GM19023 (cell line): ENCODE results near the gene ANKRD44.

Experiments used
- ATAC-seq: cut with Tn5 transposase; IDR thresholded peaks from one replicate; pipeline ENCODE4 v1.9.1; 2021; ENCODE audit warnings: mild to moderate bottlenecking, moderate library complexity; ENCODE audit not compliant: unreplicated experiment

ANKRD44 gene

DNA sequence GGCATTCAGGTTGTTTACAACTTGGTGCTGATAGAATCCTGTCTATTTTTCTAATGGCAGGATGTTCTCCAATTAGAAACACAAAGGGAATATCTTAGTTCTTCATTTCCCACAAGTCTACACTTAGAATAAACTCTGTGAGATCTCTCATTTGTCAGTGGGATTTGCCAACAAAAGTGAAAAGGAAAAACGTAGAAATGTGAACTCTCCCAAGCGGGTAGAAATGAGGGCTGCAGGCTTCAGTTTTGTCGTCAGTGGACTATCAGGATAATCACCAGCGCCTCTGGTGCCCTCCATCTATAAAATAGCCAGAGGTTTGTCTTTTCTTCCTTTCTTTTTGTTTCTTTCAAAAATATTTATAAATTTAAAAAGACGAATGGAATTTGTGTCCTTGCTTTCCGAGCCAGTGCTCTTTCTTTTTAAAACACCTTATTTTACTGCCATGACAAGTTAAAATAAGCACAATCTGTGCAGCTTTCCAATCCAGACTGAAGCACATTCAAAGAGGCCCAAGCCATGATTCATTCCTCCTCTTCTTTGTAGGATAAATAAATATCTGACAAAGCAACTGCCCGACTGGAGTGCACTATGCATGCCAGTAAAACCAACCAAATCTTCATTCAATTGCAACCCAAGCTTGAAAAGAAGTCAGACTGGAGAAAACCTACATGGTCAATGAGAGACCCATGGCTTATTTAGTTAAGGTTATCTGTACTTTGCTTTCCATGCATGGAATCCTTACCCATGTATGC is 185.8 kb downstream of the ANKRD44 start:
- no peak for ATAC-seq

DNA sequence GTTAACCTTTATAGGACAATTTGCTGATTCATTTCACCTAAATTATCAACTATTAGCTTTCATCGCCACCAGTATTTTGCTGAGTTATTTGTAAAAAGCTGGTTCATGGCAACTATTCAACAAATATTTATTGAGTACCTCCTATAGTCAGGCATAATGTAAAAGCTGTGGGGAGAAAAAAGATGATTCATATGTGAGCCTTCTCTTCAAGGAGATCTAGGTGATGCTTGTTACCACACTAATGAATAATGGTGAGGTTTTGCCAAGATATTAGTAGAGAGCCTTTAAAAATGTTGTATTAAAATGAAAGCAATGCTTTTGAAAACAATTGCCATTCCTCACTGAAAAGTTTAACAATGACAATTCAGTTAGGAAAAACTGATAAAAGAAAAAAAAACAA is 187.8 kb downstream of the ANKRD44 start:
- ATAC-seq, result no peak

DNA sequence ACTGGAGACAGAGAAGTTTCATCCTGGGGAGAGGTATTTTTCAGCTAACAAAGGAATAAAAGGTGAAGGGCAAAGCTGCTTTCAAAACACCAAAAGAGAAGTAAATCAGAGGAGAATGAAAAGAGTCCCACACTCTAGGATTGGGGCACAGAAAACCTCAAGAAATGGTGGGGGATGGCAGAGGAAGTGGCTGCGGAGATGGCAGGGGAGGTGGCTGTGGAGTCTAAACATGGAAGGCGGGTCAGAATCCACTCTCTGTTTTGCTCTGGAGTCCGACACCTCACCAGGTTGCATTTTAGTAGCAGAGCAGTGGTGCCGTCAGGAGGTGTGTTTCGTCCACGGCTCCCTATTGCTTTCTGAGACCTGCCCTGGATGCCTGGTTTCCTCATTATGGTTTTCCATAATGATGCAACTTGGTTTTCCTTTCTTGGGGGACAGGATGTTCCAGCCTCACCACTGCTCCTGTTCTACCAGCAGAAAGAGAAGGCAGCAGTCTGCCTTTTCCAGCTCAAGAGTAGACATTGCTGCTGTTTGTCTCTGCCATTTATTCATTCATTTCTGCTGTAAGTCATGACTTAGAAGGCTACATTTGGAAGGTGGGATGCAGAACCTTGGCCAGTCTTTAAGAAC is 188.7 kb downstream of the ANKRD44 start:
- no peak for ATAC-seq

DNA sequence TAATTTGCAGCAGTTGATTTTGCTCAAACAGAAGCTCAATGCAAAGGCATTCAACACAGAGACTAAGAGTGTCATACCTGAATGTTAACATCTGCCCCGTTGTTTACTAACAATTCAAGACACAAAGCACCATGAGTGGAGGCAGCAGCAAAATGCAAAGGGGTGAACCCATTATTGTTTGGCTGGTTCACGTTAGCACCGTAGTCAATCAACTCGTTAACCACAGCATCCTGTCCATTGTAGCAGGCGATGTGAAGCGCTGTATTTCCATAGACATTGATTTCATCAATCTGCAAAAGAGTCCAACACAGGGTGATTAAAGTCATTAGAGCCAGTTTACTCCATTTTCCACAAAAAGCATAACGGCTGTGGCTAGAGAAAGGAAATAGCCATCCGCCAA is 189.3 kb downstream of the ANKRD44 start:
- no peak for ATAC-seq

DNA sequence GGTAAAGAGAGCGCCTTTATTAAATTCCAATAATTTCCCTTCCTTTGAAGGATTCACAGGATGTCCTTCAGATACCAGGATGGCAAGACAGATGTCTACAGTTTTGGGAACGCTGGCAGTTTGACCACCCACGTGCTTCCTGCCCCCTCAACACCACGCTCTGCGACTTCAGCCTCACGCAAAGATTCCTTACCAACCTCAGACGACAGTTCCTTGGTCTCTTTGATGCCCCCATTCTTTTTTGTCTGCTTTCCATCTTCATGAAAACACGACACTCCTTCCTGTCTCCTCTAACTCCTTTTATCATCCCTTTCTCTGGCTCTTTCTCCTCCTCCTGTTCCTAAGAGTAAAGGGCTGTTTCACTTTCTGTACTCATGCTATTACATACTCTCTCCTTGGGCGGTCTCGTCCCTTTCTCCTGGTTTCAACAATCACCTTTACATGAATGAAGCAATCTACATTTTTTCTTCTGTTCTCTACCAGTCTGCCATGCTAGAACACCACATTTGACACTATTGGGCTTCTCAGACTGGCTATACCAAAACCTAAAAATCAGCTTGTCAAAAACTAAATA is 194.2 kb downstream of the ANKRD44 start:
- ATAC-seq, result no peak

DNA sequence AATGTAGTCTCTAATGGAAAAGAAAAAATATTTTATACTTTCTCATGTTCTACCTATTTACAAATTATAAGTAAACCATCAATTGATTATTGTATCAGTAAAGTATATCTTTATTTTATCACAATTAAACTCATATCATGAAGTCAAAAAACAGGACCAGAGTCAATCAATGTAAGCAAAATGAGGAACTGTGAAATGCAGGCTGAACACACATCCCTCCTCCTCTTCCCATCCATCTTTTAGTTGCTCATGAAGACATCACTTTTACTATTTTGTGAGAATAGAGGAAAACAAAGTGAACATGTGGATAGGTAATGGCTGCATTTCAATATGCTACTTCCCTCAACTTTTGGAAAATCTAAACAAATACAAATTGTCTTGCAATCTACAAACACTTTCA is 195.3 kb downstream of the ANKRD44 start:
- ATAC-seq, result no peak

DNA sequence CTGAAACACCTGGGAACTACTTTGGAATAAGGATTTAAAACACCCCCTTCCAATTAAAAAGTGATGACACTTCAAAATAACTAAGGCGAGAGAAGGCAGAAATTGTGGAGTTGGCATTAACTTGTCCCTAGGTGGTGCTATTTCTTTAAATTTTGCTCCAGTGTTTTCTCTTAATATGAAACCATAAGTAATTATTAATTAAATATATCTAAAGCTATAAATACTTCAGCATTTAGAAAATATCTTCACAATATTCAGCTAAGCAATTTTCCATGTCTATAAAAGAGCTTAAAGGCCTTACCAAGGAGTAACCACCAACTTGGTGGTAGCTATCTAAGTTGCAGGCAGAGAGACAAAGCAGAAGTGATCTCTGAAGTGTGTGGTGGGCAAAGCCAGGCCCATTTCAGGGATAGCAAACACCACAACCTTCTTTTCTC is 197.3 kb downstream of the ANKRD44 start:
- no peak for ATAC-seq

DNA sequence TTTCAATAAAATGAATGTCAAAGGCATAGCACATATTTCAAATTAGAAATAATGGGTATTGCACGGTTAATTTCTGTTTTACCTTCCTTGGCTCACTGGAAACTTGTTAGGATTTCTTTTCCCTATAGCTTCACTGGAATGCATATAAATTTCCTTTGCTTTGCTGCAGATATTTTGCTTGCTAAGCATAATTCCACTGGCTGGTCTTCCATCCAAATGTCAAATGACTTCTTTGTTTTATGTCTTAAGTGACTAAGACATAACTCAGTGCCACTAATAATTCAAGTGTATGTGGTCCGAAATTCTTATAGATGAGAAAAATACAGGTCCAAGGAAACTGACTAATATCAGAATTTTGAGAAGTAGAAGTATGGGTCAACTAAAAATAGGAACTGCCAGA is 201.3 kb downstream of the ANKRD44 start:
- no peak for ATAC-seq

DNA sequence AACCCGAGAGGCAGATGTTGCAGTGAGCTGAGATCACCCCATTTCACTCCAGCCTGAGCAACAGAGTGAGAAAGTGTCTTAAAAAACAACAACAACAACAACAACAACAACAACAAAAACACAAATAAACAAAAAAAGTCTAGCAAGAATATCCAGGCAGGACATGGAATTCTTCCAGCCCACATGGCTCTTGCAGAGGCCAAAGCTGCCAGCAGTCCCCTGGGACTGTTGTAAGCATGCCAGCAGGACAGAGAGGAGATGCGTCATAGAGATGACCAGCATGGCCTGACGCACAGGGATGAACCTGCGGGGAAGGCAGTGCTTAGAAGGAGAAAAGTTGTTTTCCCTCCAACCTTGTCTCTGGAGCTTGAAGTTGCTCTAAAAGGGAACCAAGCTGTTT is 201.8 kb downstream of the ANKRD44 start:
- ATAC-seq, result no peak

DNA sequence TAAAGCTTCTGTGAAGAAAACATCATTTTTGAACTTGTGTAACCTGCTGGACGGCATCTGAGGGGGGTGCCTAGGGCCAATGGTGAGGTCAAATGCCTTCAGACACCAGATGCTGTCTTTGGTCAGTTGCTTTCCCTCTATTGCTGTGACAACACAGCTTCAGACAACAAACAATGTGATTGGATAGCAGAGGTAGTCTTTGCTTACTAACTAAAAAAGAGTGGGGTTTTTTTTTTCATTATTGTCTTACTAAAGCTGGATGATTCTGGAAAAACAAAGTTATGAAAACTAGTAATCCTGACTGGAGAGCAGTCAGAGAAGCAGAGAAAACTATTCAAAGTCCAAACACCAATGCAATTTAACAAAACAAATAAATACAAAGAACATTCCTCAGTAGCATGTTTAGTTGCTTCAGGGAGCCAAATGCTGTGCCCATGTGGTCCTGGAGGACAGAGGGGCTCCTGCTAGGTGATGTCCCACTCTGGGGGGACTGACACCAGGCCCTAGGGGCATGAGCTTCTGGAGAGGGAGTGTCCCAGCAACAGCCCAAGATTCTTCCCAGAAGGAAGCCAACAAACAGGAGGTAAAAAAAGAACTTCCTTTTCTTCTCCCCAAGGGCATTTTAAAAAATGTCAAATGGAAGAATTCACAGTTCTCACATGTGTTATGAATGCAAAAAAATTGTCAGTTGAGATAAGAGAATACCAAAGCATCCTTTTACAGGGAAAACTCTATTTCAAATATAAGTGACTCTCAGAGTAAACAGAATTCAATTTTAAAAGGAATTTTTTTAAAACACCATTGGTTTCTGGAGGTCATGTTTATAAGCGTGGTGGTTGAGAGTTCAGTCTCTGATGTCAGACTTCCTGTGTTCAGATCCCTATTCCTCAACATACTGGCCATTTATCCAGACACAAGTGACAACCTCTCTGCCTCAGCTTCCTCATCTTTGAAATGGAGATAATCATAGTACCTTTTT is 203.0 kb downstream of the ANKRD44 start:
- no peak for ATAC-seq

DNA sequence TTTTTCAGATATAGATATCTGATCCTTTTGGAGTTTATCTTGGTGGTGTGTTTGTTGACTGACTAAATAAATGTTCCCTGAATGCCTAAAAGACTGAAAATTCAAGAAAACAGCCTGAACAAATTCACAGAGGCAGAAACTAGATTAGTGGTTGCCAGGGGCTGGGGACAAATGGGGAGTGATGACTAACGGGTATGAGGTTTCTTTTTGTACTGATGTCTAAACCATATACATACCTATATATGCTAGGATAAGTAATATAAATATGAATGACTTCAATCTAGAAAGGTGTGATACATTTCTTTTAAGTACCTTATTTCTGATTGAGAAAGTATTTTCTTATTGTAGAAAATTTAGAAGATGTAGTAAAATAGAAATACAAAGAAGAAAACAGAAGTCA is 207.2 kb downstream of the ANKRD44 start:
- no peak for ATAC-seq

DNA sequence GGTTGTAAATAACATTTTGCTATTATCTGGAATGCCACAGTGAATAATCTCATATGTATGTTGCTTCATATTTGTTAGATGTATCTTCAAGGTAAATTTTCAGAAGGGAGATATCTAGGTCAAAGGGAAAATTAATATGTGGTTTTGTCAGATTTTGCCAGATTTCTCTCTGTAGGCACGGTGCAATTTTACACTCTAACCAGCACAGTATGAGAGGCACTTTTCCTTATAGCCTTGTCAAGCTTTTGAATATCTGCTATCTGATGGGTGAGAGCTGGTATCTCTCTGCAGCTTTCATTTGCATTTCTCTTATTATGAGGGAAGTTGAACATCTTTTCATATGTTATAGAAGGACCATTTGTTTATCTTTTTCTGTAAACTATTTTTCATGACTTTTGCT is 208.3 kb downstream of the ANKRD44 start:
- no peak for ATAC-seq

DNA sequence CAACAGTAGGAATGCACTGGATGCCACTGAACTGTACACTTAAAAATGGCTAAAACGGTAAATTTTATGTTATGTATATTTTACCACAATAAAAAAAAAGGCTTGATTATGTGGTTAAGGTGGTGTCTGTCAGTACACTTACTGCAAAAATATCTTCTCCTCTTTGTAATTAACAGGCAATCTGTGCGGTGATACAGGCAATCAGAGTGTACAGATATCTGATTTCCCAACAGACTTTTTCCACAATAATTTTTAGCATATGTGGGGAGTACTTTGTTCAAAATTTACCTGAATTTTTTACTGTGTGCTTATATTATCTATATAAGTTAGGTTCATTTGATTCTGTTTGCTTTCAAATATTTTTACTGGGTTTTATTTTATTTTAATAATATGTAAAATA is 209.1 kb downstream of the ANKRD44 start:
- ATAC-seq, result no peak

DNA sequence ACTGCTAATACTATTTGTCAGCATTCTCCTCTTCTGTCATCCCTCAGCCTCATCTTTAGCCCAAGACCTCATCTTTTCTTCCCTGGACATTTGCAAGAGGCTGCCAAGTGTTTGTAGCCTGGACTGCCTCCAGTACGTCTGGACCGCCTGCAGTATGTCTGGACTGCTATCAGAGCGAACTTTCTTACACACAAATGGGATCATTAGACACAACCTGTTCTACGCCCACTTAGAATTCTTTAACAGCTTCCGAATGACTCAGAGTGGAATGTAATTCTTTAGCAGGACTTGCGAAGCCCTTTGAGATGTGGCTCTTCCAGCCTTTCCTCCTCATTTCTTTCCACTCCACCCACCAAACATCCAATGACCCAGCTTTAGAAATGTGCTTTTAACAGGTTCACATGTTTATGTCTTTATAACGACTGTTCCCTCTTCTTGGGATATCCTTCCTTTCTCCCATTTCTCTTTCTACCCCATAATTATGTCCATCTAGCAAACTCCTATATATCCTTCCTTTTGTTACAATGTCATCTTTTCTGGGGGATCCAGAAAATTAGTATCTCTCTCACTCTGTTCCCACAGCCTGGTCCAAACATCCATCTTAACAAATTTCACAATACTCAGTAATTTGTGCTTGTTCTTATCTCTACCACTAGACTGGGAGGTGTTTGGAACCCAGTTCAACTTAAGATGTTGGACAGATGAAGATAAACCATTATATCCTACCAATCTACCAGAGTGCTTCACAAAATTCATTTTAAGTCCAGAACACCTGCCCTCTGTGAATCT is 212.8 kb downstream of the ANKRD44 start:
- no peak for ATAC-seq

DNA sequence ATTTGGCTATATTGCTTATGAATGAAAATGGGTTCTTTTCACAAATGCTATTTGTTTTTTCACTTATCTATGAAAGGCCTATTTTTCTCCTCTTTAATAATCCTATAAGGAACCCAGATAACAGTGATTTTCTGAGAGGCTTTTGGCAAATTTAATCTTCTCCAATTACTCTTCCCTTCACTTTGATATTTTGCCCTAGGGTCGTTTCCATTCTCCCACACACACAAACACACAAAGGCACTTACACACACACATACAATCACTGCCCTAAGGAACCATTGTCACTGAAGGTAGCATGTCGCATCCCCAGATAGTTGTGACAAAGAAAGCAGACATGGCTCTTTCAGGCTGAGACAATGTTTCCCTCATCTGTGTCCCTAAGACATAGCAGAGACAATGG is 213.9 kb downstream of the ANKRD44 start:
- ATAC-seq, result no peak

DNA sequence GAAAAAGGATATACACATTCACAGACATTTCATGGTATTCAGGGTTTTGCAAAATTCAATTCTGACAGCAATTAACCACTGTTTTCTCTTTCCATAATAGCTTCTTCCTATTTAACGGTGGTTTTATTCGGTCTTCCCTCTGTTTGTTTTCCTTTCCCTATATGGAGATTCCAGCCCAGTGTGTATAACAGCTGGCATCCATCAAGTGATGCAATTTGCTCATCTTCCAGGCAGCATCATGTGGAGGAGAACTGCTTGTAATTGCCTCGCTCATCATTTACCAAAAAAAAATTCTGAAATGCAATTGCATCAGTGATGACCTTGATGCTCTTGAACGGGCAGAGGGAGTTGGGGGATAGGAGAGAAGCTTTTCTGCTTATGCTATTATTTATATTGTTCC is 218.1 kb downstream of the ANKRD44 start:
- no peak for ATAC-seq

DNA sequence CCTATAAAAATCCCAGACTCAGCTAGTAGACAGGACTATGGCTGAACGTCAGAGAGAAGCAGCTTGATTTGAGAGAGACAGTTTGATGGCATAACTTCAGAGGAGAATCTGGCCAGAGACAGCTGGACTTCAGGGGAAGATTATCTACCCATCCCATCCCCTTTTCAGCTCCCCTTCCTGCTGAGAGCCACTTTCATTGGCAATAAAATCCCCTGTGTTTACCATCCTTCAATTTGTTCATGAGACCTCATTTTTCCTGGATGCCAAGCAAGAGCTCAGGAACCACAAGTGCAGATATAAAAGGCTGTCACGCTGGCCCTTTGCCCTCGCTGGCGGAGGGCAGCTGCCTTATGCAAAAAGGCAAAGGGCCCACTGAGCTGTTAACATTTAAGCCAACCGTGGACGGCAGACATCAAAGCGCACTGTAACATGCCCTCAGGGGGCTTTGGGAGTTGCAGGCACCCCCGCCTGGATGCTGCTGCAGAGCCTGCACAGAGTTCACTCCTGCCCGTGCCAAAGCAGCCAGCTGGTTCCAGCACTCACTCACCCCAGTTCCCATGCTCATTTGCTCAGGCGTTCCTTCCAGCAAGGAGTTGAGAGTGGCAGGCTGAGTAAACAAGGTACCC is 219.7 kb downstream of the ANKRD44 start:
- ATAC-seq, result no peak

DNA sequence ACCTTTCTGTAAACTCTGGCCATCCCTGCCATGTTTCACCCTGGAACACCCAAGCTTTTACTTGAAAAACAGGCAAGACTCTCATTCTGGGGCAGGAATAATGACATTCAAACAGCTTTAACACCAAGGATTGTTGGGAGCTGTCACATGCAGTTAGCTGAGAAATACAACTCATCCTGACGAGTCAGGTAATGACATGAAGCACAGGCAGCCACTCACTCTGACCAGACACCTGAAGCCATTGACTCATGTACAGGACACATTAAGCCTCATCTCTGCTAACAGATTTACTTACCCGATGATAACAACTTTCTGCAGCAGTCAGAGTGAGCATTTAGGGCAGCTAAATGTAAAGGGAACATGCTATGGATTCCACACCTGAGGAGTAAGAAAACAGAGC is 220.9 kb downstream of the ANKRD44 start:
- no peak for ATAC-seq

DNA sequence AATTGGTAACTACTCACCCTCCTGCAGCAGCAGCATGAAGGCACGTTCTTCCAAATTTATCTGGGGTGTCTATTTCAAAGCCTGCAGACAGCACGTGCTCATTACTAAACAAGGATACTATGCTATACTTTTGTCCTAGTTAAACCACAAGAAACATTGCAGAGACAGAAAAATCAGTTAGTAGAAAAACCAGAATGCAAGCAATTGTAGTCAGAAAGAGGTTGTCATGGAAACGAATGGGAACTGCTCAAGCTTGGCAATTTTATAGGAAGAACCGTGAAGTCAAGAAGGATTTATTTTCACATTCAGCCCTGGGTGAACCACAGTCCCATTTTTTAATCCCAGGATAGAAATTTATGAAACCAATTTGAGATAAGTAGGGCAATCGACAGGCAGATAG is 221.9 kb downstream of the ANKRD44 start:
- ATAC-seq, result no peak

DNA sequence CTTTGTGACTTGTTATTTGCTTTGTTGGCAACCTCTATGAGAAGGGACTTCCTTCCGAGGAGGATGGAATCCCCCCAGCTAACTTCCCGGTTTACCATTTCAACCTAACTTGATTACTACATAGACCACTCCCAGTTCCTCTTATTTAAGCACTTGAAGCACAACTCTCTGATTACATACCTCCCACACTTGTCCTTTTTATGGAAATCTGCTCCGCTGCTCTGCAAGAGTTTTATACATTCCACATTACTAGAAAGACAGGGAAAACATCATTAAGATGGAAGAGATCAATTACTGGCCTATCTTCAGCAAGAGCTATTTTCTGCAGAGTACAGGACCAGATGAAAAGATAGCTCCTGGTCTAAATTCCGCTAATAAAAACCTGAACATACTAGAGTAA is 224.1 kb downstream of the ANKRD44 start:
- ATAC-seq, result no peak
